GM12891 (cell line): Measurements from ENCODE around the gene YWHAG.

Experiments
- PAX5 ChIP-seq: IDR thresholded peaks from 2 replicates; pipeline ENCODE4 v1.6.1; 2011; ENCODE audit warnings: low read length, moderate library complexity, mild to moderate bottlenecking; ENCODE audit not compliant: insufficient read depth, severe bottlenecking
- POLR2A ChIP-seq: IDR thresholded peaks from 2 replicates; pipeline ENCODE4 v1.6.1; 2011; ENCODE audit warnings: low read depth, low read length, control low read depth
- POLR2AphosphoS5 ChIP-seq: IDR thresholded peaks from 2 replicates; pipeline ENCODE4 v1.6.1; 2011; ENCODE audit warnings: low read depth, low read length, control low read depth
- TAF1 ChIP-seq: IDR thresholded peaks from 2 replicates; pipeline ENCODE4 v1.6.1; 2011; ENCODE audit warnings: low read depth, low read length, control low read depth

DNA sequence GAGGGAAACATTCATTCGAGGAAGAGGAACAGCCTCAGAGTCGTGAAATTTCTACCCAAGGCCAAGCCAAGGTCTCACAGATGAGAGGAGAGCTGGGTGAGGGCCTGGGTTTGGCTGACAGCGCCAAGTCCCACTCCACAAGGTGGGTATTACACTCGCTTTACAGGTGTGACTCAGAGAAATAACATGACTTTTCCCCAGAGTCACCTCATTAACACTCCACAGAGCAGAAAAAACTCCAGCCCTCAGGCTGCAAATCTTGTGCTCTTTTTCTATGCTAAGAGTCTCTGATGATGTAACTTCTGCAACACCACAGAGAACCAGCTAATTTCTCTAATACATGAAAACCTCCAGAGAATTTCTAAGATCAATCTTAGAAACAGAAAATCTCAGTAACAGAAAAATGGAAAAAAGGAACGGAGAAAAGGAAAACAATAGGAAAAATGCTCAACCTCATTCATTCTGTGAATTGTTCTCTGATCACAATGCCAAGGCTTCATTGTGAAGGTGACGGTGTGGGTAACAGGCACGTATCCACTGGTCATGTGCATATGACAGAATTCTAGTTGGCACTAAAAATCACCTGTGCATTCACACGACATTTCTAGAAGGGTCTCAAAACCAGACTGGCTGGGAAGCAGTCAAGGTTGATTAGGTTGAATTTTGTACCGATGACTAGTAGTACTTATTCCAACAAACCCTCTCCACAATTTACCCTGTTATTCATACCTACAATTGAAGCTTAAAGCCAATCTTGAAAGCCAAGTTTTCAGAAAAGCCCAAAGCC is 20.3 kb downstream of the YWHAG start:
- TF ChIP-seq POLR2A (no peak), POLR2AphosphoS5 (no peak), TAF1 (no peak), PAX5 (no peak)
